ENCODE results near the gene DCUN1D2.

DCUN1D2 gene

DNA sequence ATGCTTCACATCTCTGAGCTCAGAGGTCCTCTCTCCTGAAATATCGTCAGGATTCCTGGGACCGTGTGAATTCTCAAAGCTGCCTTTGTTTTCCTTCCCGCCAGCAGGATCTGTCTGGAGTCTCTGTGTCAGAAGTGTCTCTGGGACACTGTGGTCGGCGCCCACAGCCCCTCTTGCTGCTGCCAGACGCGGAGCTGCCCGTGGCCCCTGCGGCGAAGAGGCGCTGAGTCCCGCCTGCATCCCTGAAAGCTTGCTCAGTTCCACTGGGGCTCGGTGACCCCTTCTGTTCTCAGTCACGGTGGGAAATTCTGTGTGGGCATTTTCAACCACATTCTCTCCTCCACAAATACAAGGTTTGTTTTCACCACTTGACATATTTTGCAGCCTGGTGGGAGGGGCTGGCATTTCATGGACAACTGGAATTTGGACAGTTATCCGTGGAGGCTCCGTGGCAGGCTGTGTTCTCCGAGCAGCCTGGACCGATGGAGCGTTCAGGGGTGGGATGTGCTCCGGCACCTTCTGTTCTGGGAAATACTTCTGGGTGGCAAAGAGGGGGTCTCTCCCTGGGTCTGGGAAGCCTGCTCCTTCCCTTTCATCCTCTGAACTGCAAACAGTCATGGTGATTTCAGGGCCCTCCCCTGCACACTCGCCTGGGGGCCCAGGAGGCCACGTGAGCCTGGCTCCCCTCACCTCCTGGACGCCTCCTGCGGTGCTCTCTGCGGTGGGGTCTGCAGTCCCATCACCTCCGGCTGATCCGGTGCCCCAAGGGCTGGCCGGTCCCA lies 84.0 kb downstream of the DCUN1D2 start:
- H3K27ac ChIP-seq (replicated peaks): no peak overlapping the region
- DNase-seq (ENCODE audit: low read depth in 1 of 2, low spot score in 1 of 2): no peak
- TF ChIP-seq POLR2AphosphoS5 (IDR thresholded peaks at IDR 0.05; ENCODE audit: low read depth) (no peak), GABPA (IDR thresholded peaks at IDR 0.05; ENCODE audit: low read depth) (no peak), SPI1 (IDR thresholded peaks at IDR 0.05; ENCODE audit: borderline replicate concordance, low read depth) (no peak), CTCF (IDR thresholded peaks at IDR 0.05; ENCODE audit: insufficient read depth, low read length) (no peak)
- TF ChIP-seq, protein P1, sequence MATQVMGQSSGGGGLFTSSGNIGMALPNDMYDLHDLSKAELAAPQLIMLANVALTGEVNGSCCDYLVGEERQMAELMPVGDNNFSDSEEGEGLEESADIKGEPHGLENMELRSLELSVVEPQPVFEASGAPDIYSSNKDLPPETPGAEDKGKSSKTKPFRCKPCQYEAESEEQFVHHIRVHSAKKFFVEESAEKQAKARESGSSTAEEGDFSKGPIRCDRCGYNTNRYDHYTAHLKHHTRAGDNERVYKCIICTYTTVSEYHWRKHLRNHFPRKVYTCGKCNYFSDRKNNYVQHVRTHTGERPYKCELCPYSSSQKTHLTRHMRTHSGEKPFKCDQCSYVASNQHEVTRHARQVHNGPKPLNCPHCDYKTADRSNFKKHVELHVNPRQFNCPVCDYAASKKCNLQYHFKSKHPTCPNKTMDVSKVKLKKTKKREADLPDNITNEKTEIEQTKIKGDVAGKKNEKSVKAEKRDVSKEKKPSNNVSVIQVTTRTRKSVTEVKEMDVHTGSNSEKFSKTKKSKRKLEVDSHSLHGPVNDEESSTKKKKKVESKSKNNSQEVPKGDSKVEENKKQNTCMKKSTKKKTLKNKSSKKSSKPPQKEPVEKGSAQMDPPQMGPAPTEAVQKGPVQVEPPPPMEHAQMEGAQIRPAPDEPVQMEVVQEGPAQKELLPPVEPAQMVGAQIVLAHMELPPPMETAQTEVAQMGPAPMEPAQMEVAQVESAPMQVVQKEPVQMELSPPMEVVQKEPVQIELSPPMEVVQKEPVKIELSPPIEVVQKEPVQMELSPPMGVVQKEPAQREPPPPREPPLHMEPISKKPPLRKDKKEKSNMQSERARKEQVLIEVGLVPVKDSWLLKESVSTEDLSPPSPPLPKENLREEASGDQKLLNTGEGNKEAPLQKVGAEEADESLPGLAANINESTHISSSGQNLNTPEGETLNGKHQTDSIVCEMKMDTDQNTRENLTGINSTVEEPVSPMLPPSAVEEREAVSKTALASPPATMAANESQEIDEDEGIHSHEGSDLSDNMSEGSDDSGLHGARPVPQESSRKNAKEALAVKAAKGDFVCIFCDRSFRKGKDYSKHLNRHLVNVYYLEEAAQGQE (IDR thresholded peaks at IDR 0.05; ENCODE audit: insufficient replicate concordance, low read depth): no peak
- H3K4me3 ChIP-seq (replicated peaks; ENCODE audit: insufficient read depth, low read length): no peak overlapping the region
- H3K27me3 ChIP-seq (ENCODE audit: insufficient read depth, poor library complexity, severe bottlenecking): peaks cover 20% of the 10 kb centered on the region

Data from HL-60 (cell line).